NCI-H2107 treated with DMSO at 0.1 percent for 48 hours (cell line): ENCODE results near the gene PUM2.
"Not testable (repeated sequence)": the region's sequence is repeated elsewhere in the genome, so short reads cannot be mapped to it uniquely, and the experiment has no call there.

Experiments
- DNase-seq: peaks from one replicate; lab custom pipeline; 2025; ENCODE audit not compliant: unreplicated experiment; lab: John Stamatoyannopoulos, UW

Gene PUM2

GRCh38 chr2:20350753-20351554 lies at the start of gene PUM2:
TSS of gene PUM2 (minus strand) at chr2:20350844. CDS start at chr2:20327360, 23,484 bp downstream.
- DNase-seq, result peak; percentile 89

- DNase-seq, result no peak
Measured at GRCh38 chr2:20400306-20400705, 49.7 kb upstream of the PUM2 start.

- DNase-seq, result no peak
Measured at GRCh38 chr2:20398956-20399567, 48.4 kb upstream of the PUM2 start.

- no peak for DNase-seq
Measured at GRCh38 chr2:20397811-20398447, 47.3 kb upstream of the PUM2 start.

GRCh38 chr2:20396356-20397000 lies 45.8 kb upstream of the PUM2 start:
- DNase-seq, result no peak

GRCh38 chr2:20393986-20394385 lies 43.3 kb upstream of the PUM2 start:
- no peak for DNase-seq

- DNase-seq, result no peak
Measured at GRCh38 chr2:20391951-20392699, 41.5 kb upstream of the PUM2 start.

GRCh38 chr2:20390524-20391123 lies 40.0 kb upstream of the PUM2 start:
- no peak for DNase-seq

- no peak for DNase-seq
Measured at GRCh38 chr2:20384953-20385352, 34.3 kb upstream of the PUM2 start.

- DNase-seq, result no peak
Measured at GRCh38 chr2:20382965-20383810, 32.5 kb upstream of the PUM2 start.

GRCh38 chr2:20381457-20381856 lies 30.8 kb upstream of the PUM2 start:
- peak; percentile 67 for DNase-seq

GRCh38 chr2:20378891-20379519 lies 28.4 kb upstream of the PUM2 start:
- no peak for DNase-seq

- DNase-seq, result no peak
Measured at GRCh38 chr2:20378341-20378740, 27.7 kb upstream of the PUM2 start.

- DNase-seq, result no peak
Measured at GRCh38 chr2:20377741-20378140, 27.1 kb upstream of the PUM2 start.

- not testable (repeated sequence) for DNase-seq
Measured at GRCh38 chr2:20374982-20375381, 24.3 kb upstream of the PUM2 start.

GRCh38 chr2:20372896-20373640 lies 22.4 kb upstream of the PUM2 start:
- no peak for DNase-seq

- no peak for DNase-seq
Measured at GRCh38 chr2:20371323-20372025, 20.8 kb upstream of the PUM2 start.

- DNase-seq, result no peak
Measured at GRCh38 chr2:20370191-20370590, 19.5 kb upstream of the PUM2 start.
